DLD1 (cell line): ENCODE measurements around the gene BNC2.
"Not testable (repeated sequence)": the region's sequence is repeated elsewhere in the genome, so short reads cannot be mapped to it uniquely, and the experiment has no call there.

ENCODE experiments used
- in situ Hi-C: cut with HindIII; loops from 2 replicates; pipeline ENCODE4 v1.10.0; 2017; ENCODE audit warnings: low sequenced_read_pairs

The BNC2 gene

DNA sequence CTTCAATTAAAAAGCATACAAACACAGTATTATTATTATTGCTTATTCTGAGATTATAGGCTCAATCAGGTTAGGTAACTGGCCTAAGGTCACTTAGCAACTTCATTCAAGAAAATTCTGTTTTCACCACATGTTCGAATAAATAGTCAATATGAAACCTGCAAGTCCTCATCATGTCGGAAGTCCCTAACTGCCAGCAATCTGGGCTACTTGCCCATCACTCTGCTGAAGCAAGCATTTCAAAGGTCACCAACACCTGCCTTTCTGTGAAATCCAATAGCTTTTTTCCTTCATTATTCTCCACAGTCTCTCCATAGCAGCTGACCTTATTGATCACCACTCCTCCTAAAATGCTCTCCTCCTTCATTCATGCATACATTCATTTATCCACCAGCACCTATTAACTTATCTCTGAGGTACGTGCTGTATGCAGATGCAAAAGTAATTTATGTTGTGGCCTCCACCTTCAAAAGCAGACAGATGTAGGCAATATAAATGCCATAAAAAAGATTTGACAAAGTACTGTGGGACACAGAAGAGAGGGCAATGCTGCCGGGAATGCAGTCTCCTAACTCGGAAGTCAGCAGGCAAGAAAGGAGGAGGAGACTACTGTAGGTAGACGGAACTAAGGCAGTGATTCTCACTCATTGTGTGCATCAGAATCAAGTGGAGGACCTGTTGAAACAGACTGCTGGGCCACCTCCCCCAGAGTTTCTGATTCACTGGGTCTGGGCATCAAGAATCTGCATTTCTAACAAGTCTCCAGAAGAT is 310.9 kb downstream of the BNC2 start:
- in situ Hi-C loops = no loop called here

DNA sequence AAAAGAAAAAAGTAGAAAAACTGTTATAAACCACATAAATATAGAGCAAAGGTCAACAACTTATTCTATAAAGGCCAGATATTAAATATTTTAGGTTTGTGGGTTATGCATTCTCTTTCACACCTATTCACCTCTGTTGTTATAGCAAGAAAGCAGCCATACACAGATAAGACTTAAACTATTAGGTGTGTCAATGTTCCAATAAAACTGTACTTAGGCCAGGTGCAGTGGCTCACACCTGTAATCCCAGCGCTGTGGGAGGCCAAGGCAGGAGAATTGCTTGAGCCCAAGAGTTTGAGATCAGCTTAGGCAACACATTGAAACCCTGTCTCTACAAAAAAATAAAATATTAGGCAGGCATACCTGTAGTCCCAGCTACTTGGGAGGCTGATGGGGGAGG is 314.7 kb downstream of the BNC2 start:
- in situ Hi-C loops = no loop called here

DNA sequence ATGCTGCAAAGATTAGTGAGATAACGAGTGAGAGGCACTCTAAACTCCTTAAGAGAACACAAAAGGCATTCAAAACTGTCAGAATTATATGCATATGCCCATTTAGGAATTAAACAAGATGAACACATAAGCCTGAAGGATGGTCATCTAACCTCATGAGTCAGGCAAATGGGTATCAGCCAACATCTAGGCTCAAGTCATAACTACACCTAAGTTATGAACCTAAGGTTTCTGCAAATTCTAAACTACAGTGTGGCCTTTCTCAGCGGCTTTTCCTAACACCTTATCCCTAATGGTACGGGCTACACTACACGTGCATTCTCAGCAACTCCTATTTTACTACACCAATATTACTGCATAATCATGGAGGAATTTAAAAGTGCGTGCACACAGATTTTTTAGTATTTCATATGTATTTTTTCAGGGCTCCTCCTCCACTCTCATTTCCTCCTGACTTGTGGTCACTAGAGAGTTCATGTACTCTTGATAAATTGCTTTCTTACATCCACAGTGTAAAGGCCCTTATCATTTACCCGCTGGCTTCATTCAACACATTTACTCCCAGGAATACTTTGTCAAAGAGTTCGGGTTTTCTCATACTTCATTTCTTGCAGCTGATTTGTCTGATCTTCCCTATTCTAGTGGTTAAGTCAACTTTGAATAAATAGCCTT is 316.5 kb downstream of the BNC2 start:
- in situ Hi-C loops = no loop called here

DNA sequence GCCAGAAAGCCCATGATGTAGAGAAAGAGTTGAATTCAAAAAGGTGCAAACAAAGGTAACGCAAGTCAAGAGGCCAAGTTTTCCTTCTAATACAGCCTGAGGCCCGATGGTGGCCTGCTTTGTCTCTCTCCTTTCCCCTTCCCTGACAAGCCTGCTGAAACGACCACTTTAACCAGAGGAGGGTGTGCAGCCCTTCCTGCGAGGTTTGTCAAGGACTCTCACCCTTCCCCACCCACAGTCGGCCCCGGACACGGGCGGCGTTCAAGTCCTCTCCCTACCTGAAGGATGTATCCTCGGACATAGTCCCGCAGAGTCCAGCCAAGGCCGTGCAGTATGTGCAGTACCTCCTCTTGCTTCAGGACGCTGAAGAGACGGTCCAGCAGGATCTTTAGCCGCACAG is 318.2 kb downstream of the BNC2 start:
- in situ Hi-C loops = no loop called here

DNA sequence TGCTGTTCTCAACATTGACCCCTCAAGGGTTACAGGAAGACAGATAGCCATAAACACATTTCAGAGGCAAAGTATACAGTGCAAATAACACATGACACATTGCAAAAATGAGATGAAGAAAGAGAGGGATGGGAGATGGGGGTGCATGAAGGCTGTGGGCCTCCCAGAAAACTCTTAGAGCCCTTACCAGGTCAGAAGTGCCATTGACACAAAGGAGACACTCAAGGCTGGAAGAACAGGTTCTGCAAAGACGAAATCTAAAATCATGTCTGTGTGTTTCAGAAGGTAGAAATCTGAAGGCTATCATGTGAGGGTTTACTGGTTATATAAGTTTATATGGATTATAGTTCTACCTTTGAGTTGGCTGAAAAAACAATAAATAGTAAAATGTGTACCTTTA is 318.8 kb downstream of the BNC2 start:
- in situ Hi-C loops = no loop called here

DNA sequence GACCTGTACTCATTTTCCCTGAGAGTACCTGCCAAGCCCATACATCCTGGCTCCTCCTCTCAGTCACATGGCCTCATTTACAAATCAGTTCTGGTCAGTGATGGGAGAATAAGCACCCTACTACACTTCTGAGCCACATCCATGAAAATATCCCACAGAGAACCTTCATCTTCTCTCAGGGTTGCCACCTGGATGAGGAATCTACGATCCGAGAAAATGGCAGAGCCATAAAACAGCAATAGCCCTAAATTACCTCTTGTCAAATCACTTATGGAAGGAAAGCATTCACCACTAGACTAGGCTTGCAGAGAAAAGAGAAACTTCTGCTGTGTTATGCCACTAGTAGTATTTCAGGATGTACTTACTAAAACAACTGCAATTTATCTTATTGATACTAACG is 324.8 kb downstream of the BNC2 start:
- in situ Hi-C loops = no loop called here

DNA sequence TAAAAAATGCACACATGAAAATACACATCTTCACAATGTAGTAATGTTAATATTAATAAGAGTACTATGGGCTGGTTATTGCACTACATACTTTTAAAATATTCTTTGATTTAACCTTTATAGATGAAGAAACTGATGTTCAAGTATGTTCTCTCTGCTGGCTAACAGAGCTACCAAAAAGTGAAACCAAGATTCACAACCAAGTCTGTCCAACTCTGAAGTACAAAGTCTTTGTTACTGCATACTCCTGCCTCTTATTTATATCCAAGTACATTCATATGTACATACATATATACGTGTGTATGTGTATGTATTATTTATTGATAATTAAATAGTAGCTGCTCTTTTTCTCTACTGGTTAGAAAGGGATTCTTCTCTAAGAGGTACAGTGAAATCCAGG is 325.6 kb downstream of the BNC2 start:
- in situ Hi-C loops = no loop called here

DNA sequence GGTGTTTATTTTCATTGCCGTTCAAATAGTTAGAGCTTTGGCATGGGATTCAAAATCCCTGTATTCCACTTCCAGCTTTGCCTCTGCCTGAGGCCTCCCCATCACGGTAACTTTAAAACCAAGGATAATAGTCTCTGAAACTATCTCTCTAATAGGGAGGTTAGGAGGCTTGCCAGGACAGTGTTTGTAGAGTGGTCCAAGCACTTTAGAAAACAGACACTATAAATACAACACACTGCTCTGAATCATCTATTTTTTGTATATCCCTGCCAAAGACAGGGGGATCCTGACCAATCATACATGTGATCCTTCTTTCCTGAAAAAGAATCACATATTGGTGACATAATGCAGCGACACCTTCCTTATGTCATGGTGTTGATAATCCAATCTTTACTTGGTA is 326.8 kb downstream of the BNC2 start:
- in situ Hi-C loops = no loop called here

DNA sequence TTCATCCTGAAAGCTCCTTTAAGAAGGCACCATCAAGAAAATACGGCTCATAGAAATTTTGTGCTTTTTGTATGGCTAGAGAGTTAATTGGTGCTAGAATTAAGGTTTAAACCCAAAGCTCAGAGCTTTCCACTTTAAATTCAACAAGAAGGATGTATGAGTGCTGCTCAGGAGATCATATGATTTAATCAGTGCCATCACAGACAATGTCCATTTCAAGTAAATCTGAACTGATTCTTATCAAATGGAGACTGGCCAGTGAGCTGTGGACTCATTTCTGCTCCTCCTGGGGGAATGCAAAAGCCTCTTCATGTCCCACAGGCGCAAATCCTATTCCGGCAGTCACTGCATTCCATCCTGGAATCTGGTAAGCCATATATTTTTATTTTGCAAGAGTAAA is 327.2 kb downstream of the BNC2 start:
- in situ Hi-C loops = no loop called here

DNA sequence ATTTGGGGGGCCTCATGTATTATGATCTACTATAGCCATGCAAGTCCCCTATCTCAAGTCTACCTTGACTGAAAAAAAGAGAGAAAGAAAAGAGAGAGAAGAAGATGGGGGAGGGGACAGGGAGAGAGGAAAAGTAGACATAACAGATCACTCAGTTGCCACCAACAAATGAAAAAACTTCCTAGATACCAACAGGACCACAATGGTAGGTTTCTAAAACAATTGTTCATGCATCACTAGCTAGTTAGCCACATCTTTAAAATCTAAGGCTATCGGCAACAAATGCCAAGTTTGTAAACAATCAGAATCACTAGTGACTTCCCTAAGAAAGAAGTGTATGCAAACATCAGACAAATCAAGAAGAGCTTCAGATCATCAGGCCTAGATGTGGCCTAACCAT is 328.2 kb downstream of the BNC2 start:
- in situ Hi-C loops = no loop called here

DNA sequence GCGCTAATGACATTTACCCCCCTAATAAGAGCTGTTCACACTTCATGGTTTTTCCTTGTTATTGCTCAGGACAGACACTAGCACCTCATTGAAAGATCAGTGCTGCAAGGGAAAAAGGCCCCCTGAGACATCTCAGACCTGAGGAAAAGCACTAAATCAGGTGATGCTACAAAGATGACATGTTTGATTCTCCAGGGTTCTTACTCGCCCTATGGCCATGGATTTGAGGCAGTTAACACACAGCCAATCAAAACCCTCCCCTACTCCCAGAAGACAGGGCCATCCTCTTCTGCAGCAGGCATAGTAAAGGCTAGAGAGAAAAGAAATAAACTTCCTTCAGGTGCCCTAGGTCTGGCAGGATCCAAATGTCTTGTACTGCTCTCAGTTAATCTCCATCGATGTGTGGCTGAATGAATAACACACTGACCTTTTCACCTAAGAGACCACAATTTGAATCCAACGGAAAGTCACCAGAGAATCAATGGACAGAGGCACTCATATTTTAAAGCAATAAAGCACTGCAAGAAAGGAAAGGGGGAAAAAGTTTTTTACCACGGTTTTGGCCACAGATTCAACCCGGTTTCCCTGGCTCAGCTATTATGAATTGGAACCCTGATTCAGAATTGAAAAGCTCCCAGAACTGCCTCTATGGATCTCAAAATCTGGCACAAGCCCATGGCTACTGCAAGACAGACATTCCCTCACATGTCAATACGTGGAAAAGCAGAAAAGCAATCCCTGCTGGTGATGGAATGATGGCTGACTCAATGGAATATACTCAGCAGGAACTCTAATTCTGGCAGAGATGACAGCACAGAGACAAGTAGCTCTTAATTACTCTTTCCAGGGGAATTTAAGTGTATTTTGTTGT is 329.5 kb downstream of the BNC2 start:
- in situ Hi-C loops = no loop called here

DNA sequence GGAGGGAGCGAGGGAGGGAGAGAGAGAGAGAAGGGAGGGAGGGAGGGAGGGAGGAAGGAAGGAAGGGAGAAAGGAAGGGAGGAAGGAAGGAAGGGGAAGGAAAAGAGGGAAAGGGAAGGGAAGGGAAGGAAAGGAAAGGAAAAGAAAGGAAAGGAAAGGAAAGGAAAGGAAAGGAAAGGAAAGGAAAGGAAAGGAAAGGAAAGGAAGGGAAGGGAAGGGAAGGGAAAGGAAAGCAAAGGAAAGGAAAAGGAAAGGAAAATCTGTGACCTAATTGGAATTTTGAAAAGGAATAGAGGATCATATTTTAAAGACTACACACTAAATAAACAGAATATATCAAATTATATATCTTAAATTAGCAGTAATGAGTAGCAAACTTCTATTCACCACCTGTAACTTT is 330.8 kb downstream of the BNC2 start:
- in situ Hi-C loops = not testable (repeated sequence)

DNA sequence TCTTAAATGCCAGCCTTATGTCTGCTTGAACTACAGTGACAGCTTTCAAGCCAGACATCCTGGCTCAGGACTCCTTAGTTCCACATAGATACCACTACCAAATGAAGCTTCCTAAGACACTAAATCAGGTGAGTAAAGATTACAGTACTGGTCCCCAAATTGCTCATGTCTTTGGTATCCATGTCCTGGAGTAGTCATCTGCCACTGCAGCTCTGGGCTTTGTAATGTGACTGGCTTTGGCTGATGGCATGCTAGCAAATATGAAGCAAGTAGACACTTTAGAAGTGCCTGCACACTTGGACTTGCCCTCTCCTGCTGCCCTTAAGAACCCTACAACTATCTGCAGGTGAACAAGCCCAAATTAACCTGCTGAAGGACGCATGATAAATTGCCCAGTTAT is 334.9 kb downstream of the BNC2 start:
- in situ Hi-C loops = no loop called here

DNA sequence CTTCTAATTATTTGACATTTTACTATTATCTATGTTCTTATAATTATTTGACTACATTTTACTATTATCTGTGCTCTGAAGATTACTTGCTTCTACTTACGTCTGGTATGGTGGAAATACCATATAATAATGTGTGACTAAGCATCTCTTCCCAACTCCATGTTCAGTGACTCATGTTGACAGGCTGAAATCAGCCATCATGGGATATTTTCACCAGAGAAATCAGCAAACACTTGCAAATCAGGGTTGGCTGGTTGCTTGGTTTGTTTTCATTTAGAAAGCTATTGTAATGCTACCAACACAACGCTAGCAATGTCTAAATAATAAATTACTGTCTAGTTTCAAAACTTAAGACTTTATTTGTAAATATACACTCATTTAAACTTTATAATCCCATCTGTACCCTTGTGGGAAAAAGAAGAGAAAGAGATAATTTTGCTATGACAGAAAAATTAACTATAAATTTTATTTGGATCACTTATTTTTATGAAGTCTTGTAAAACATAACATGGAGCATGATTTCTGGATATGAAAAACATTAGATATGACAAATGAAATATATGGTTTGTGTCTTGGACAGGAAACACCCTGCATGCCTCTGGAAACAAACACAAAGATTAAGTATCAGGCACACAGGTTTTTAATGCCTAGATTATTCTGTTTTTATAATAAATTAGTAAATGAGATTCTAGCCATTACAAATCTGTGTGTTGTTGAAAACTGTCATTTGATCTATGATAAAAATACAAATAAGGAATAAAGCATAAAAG is 337.6 kb downstream of the BNC2 start:
- in situ Hi-C loops = no loop called here

DNA sequence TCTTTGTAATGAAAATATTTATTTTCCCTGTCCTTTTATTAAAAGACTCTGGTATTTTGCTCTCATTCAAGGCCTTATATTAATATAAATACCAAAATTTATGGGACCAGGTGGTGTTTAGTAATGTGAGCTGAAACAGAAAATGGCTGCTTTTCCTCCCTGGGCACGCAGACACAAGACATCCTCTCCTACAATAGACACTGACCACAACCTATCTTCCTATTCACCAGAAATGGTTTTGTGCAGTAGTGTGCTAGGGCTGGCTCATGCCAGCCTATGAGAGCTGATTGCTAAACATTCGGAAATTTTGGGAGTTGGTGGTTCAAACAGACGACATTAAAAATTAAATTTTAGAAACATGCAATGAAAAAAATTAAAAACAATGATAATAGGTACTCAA is 338.2 kb downstream of the BNC2 start:
- in situ Hi-C loops = no loop called here

DNA sequence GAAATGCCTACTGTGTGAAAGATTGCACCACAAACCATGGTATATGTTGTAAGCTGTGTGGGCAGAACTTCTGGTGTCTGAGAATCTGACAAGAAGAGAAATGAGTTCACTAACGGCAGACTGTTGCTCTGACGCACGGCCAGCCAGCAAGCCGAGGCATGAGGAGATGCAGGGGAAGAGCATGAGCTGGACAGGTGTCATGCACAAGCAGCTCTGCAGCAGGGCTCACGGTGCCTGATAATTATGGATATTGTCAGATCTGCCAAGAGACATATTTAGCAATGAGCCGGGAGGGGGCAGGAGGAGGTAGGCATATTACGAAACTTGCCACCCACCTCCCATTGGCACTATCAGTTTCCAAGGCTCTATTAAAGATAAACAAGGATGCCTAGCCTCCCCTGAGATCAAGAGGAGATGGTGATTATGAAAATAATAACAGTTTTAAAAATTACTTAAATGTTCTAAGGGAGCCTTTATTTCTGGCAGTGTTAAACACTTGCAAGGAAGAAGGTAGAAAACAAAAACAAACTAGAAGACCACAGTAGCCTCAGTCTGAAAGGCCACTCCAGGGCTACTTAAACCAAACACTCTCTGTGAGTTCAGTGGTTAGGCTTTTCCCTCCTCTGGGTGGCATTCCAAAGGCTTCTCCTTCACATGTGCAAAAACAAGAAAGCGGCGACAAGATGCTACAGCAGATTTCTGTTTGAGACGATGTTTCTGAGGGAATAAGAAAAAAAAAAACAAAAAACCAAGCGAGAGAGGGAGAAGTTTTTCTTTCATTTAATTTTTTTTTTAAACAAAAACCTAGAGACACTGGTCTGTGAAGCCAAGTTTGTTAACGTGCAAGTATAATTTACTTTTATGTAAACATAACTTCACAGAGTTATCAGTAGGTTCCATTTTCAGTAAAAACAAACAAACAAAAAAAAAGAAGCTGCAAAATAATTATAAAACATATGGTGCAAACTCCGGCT is 339.5 kb downstream of the BNC2 start:
- in situ Hi-C loops = no loop called here

DNA sequence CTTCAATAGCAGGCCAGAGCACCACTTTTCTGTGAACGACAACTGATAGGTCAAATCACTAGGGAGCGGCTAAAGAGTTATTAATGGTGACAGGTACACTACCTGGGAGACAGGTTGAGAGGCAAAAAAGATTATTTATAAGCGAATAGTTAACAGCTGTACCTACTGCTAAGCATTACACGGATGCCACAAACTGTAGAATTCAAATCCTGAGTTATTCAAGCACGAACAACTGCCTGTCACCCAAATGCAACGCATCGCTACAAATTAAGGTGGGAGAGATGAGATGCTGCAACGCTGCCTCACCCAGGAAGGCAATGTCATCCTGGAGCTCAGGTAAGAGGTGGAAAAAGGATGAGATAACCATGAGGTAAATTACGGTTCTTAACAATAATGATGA is 342.9 kb downstream of the BNC2 start:
- in situ Hi-C loops = no loop called here

DNA sequence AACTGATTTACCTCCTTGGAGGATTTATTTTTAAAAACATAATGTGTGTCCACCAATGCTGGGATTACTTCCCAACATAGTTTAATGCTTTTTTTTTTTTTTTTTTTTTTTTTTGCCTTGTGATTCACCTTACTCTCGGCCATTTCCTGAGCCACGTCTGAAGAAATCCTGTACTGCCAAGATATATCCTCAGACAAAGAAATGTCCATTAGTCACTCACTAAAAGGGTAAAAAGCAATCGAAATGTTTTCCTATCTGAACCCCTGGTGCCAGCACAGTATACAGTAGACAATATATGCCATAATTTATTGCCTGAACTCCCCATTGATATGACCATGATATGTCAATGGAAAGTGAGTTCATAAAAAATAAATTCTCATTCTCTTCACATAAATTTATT is 344.1 kb downstream of the BNC2 start:
- in situ Hi-C loops = no loop called here

DNA sequence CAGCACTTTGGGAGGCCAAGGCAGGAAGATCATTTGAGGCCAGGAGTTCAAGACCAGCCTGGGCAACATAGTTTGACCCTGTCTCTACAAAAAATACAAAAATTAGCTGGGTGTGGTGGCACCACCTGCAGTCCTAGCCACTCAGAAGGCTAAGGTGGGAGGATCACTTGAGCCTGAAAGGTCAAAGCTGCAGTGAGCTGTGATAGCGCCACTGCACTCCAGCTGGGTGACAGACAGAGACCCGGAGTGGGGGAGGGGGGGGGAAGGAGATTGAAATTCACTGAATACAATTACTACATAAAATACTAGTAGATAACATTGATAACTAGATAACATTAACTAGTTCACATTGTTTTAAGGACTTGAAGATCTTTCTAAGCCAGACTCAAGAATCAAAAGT is 345.6 kb downstream of the BNC2 start:
- in situ Hi-C loops = no loop called here

DNA sequence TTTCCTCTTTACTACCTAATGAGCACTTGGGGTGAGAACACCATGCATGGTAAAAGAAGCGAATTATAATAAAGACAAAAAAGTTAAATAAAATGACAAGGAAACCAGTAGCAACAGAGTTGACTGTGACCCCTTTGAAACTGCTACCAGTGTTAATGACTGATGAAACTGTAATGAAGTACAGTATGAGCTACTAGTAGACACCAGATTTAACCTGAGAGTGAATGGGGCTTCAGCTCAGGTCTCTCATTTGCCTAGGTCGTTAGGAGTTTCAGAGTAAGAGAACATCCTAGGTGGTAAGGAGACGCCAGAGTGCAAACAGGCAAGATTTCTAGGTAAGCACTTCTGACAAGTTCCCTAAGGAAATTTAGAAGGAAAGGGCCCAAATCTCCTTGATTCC is 346.4 kb downstream of the BNC2 start:
- in situ Hi-C loops = no loop called here
